HUDEP-2 (cell line): ENCODE results near the gene SSBP3.
"Not testable (repeated sequence)": the region's sequence is repeated elsewhere in the genome, so short reads cannot be mapped to it uniquely, and the experiment has no call there.

Source experiments
- DNase-seq, 76 experiments: peaks; one replicate each; lab custom pipeline; 2025; ENCODE audit not compliant: unreplicated experiment in 76 of 76; lab: John Stamatoyannopoulos, UW

SSBP3 gene

DNA sequence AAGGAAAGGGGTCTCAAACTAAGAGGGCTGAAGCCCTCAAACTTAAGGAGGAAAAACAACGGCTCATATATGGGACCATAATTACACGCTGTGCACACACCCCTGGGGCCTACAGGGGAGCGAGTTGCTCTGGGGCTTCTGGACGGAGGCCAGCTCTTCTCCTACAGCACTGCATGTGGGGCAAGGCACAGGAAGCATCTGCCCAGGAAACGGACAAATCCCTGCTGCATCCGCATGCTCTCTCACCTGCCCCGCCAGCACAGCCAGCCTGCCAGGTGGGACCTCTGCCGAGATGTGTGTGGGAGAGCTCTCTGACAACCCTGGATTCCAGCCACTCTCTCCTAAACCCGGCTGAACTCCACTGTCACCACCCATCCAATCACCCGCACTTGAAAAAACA is 152.1 kb downstream of the SSBP3 start:
- DNase-seq, result no peak

DNA sequence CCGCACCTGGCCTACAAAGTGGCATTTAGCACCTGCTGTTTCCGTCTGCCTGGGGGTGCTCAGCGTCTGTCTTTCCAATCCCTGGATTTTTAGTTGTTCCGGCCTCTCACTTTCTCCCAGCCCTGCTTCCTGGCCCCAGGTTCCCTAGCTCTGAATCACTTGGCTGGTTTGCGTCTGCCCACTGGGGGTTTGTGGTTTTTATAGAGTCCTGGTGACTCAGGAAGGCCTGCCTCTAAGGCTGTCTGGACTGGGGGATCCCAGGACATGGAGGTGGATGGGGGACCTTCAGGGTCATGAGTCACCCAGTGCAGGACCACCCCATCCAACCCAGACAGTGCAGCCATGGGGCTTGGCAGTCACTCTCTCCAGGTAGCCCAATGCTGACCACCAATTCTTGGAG is 152.7 kb downstream of the SSBP3 start:
- DNase-seq, result no peak

DNA sequence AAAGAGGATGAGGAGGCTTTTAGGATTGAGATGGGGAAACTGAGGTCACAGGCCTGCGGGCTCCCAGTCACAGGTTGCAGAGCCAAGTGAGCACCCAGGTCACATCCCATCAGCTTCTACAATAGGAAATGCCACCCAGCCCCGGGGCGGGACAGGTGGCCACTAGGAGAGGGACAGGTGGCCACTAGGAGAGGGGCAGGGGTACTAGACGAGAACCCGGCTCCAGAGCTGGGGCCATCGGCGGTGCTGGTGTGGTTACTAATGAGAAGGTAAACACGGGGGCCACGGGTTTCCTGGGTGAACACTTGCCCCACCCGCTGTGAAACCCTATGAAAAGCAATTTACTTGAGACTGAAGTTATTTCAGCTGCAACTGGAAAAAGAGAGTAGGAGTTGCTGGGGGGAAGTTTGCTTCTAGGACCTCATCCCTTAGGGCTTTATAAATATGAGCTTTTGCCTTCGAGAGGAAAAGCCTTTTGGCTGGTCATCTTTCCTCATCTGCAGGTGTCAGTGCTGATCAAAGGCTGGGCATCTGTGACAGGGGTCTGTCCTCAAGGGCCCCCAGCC is 153.7 kb downstream of the SSBP3 start:
- no peak for DNase-seq

DNA sequence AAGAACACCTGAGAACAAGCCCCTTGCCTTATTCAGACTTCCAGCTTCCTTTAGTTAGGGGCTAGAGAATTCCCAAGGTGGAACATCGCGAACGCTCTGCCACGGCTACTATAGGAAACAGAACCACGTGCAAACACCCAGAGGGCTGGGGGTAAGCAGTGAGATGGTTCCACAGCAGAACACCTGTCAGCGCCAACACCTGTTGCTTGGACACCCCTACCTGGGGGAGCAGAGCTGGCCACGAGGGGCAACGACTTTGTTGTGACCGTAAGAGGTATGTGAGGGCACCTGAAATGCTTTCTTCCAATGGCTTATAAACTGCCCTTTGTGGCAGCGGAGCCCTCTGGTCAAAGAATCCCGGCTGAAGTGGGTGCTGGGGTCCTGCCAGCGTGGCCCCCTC is 155.5 kb downstream of the SSBP3 start:
- no peak for DNase-seq

DNA sequence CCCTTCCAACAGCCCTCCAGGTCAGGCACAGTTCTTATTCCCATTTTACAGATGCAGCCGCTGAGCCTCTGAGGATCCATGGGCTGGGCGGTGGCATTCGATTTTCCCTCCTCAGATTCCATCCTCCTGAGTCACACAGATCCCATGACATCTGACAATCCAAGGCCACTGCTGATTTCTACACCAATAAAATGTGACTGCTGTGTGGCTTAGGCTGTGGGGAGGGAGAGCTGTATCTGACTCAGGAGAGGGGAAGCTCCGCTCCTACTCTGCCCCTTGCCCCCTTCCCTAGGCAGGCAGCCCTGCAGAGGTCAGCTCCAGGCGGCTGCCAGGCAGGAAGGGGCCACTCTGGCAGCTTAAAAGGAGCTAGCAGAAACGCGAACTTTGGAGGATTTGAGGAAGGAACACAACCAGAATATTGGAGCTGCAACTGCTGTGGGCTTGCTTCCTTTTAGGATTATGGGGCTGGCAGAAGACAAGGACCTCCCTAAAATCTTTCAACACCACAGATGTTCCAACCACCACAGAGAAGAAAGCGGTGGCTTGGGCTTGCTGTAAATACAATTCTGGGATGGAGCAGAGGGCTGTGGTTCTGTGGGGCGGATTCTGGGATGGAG is 156.3 kb downstream of the SSBP3 start:
- no peak for DNase-seq

DNA sequence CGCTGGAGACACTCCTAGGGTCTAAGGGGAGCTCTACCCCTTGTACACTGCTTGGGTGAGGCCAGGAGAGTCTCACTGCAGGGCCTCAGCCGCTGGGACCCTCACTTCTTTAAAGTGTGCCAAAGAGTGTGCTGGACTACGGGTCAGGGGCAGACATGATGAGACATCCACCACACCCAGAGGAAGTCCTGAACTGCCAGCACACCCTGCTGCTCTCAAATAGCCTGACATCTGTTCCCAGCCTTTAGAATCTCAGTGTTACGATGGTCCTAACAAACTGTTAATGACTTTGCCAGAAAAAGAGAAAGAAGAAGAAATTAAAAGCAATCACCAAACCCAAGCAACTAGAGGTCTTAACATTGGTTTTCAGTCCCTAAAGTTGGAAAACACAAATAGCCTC is 157.2 kb downstream of the SSBP3 start:
- no peak for DNase-seq

DNA sequence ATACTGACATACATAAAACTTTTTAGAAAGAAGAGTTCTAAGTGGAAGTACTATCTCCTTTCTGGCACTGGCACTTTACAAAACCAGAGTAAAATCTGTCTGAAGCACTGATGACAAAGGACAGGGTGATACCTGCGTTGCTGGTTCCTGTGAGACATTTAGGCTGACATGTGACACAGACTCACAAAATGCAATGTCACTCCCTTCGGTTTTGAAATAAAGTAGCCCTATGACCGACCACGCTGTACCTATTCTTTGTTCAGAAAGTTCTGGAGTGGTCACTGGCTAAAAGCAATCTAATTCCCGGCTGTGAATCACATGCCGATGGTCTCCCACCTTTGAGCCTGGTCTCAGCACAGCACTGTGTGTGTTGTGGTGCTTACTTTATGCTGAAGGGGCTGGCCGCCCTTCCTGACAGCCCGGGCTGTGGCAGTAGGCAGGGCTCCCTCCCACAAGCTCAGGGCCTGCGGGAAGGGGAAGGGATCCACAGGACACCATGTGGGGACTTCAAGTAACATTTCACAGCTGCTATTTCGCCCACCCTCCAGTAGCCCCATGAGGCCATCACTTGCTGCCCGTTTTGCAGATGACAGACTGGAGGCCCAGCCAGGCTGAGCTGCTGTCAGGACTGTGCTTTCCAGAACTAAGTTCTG is 158.2 kb downstream of the SSBP3 start:
- no peak for DNase-seq

DNA sequence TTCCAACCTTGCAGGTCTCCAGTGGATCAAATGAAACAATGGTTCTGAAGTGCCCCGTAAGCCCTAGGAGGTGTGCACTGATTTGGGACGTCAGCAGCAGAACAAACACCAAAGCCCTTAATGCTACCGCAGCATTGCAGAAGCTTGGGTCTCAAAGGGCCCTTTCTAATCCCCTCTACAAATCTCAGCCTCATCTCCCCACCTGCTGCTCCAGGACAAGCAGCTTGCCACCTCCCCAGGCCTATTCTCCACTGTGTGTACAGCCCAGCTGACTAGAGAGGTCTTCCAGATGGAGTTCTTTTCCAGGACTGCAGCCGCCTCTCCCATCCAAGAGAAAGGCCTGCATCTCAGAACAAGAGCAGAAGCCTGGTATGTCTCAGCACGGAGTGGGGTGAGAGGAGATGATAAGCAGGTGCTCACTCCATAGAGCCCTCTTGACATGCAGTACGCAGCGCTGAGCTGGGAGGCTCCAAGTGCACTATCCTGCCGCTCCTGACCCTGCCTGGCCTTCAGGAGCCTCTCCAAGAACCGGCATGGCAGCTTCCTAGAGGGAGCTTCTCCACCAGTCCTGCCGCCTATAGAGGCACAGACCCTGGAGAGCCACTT is 160.0 kb downstream of the SSBP3 start:
- no peak for DNase-seq

DNA sequence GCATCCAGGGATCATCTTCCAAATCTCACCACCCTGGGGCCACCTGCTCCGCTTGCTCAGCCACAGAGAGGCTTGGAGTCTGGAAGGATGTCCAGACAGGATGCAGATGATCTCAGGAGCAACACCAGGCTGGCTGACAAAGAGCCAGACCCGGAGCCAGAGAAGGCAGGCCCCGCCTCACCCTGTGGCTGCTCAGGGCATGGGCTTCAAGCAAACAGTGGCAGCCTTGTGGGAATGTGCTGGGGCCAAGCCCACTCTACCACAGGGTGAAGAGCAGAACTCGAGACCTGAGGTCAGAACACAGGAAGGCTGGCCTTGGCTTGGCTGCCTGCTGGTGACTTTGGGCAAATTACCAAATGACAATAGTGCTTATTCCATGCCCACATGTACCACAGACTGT is 160.7 kb downstream of the SSBP3 start:
- no peak for DNase-seq

DNA sequence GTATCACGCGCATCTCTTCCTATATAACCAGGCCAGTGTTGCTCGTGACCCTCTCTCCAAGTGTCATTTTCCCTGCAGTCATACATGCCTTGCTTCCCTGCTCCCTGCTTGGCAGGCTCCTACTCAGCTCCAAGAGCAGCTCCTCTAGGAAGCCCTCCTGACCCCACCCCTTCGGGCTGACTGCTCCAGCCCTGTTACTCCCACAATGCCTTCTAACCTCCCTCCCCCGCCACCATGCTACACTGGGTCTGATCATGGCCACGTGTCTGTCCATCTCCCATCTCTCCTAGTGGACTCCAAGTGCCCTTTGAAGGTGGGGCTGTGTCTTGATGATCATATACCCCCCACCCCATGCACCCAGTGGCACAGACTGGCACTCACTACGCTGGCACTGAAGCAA is 161.5 kb downstream of the SSBP3 start:
- no peak for DNase-seq

DNA sequence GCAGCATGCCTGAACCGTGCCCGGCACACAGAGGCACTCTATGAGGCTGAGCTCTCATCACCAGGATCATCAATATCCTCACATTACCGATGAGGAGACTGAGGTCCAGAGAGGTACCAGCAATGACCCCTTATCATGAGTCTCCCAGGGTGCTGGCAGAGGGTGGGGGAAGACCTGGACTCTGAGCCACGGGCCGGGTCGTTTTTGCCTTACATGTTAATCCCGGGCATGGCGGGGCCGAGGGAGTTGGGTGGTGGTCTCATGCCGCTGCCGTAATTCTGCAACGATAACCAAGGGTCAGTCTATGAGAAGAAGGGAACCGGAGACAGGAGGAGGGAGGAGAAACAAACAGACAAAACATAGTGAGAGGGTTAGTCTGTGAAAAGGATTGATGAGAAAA is 163.2 kb downstream of the SSBP3 start:
- no peak for DNase-seq

DNA sequence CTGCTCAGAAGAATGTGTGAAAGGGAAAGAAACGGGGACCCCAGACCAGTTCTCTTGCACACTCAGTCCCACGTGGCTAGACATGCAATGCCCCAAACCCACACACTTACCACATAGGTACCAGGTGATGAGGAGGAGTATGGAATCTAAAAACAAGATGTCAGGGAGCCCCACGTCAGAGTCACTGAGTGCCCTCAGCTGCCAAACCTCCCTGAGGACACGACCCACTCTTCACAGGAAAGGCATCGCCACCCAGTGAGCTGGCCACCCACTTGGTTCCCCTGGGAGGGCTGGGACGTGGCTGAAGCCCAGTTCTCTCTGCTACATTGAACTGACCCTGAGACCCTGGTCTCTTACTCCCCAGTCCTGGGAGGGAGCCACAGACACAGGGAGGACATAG is 164.8 kb downstream of the SSBP3 start:
- no peak for DNase-seq

DNA sequence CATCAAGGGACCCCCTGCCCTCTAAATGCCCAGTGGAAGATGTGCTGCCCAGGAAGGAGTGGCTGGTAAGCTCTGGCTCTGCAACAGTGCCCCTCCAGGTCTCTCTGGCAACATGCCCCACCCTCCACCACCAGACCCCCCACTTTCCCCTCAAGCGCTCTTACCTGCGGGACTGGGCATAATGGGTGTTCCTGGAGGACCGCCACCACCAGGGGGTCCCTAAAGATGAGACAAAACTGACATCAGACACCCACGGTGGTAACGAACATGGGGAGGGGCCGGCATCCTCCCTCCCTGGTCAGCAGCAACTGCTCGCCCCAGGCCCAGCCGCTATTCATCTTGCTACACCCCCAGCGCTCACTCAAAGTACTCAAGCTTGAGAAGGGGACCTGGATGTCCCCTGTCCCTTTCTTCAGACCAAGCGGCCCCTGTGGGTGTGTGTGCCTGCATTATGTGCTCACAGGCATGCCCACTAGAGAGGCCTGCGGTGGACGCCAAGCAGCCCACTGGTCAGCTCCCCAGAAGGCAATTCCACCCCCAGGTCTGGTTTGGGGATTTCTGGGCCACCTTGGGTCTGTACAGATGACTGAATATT is 165.4 kb downstream of the SSBP3 start:
- DNase-seq, result no peak

DNA sequence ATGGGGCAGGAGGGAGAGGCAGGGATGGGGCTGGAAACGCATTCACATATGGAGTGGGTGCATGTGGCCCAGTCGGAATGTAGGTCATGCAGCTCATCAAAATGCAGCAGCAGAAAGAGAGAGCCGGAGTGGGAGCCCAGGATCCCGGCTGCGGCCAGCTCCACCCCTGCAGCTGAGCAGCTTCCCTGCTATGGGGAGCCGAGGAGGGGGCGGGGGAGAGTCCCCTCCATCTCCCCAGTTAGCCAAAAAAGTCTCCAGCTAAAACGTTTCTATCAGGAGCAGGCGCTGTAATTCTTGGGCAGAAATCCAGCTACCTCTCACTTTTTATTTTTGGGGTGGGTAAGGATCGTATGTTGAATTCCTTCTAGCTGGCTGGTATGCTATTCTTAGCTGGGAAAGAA is 166.6 kb downstream of the SSBP3 start:
- DNase-seq, result no peak

DNA sequence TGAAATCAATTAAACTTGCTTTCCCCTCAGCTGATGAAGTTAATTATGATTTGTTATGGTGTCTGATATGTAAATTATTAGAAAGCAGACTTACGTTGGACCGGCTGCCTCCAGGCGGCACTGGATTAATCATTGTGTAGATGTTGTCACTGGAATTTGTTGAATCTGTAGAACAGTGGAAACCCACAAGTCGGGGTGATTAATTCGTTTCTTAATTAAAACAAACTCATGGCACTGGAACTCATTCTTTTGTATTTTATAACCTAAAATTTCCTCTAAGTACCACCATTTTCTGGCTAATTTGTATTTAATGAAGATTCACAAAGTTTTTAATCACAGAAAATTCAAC is 167.2 kb downstream of the SSBP3 start:
- DNase-seq, result no peak

DNA sequence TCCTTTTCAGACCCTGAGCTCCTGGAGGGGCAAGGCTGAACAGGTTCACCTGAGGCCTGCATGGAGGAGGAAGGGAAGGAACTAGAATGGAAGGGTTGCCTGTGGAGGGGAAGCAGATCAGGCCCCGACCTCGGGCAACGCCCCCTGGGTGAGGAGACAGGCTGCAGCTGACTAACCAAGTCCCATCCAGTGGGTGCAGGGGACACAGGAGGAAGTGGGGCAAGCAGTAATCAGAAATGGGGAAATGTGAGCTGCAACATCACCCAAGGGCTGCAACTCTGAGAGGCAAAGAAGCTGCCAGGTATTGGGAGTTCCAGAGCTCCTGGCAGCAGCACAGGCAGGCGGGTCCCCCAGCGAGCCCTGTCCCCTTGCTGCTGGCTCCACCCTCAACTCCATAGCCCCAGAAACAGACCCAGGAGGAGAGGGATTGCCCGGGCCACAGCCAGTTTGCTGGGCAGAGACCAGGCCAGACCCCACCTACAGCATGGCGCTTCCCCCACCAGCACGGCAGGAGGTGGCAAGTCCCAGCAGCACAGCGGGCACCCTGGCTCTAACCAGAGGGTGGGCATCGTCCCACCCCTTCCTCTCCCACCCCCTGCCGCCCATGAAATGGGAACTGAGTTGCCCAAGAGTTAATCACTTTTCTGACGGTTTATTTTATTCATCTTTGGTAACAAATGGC is 167.7 kb downstream of the SSBP3 start:
- no peak for DNase-seq

DNA sequence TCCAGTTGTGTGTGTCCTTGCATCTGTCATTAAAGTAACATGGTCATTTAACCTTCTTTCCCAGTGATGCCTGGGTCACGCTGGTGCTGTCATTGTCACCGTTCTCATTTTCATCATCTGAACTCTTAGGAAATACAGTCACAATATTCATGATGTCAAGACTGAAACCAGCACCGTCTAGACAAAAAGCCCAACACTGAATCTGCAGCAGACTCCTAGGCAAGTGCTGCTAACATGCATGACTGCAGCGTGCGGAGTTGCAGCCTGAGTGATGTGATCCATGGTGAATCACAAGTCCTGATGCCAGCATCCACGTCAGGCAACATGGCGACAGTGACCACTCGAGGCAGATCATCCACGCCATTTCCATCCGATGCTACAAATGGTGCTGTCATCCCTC is 168.6 kb downstream of the SSBP3 start:
- DNase-seq, result no peak

DNA sequence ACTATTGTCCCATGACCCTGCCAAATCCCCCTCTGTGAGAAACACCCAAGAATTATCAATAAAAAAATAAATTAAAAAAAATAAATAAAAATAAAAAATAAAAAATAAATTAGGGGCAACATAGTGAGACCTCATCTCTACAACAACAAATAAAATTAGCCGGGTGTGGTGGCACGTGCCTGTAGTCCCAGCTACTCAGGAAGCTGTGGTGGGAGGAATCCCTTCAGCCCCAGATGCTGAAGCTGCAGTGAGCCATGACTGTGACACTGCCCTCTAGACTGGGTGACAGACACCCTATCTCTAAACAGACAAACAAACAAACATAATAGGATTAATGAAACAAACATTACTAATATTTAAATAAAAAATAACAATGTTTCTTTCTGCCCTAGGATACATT is 171.9 kb downstream of the SSBP3 start:
- DNase-seq, result peak in 4 of 76 experiments; percentile 7 to 18 (median 15)

DNA sequence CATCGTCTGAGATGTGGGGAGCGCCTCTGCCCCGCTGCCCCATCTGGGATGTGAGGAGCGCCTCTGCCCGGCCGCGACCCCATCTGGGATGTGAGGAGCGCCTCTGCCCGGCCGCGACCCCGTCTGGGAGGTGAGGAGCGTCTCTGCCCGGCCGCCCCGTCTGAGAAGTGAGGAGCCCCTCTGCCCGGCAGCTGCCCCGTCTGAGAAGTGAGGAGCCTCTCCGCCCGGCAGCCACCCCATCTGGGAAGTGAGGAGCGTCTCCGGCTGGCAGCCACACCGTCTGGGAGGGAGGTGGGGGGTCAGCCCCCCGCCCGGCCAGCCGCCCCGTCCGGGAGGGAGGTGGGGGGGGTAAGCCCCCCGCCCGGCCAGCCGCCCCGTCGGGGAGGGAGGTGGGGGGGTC is 173.0 kb downstream of the SSBP3 start:
- DNase-seq, result not testable (repeated sequence)

DNA sequence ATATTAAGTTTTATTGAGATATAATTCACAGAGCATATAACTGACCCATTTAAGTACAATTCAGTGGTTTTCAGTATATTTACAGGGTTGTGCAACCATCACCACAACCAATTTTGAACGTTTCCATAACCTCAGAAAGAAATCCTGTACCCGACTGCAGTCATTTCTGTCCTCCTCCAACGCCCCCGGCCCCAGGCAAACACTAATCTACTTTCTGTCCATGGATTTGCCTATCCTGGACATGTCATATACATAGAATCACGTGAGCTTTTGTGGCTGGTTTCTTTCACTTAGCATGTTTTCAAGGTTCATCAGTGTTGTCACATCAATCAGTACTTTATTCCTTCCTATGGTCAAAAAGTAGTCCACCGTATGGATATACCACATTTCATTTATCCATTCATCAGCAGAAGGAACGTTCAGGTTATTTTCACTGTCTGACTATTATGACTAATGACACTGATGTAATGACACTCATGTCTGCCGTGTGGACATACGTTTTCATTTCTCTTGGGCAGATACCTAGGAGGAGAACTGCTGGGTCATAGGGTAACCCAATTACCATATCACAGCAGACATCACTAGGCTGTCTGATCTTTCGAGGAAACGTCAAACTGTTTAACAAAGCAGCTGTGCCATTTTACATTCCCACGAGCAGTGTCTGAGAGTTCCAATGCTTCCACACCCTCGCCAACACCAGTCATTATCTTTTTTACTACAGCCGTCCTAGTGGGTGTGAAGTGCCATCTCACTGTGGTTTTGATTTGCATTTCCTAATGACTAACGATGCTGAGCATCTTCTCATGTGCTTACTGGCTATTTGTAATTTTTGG is 175.5 kb downstream of the SSBP3 start:
- peak in 44 of 76 experiments; percentile 11 to 71 (median 30) for DNase-seq
